Testis (tissue), 3 donors: ENCODE results near the gene DUSP14. TPM values are rescaled to one million over a fixed set of nuclear protein-coding genes. Genes with fewer than 3 reads are reported as not detected.

Experiments
- DNase-seq: peaks from one replicate; pipeline ENCODE4 v3.0.0-alpha.2; 2019
- H3K27ac ChIP-seq, 2 donors: fragments of 200-600 bp; sonication (generic); one replicate each; pipeline ENCODE4 v1.5.1; 2019
- H3K27me3 ChIP-seq: fragments of 200-600 bp; sonication (generic); one replicate; pipeline ENCODE4 v1.5.1; 2019
- H3K36me3 ChIP-seq: fragments of 200-600 bp; sonication (generic); one replicate; pipeline ENCODE4 v1.5.1; 2017; ENCODE audit warnings: low read depth; ENCODE audit errors: missing control alignments
- H3K4me1 ChIP-seq: fragments of 200-600 bp; sonication (generic); one replicate; pipeline ENCODE4 v1.5.1; 2019
- H3K4me3 ChIP-seq, 2 donors: fragments of 200-600 bp; sonication (generic); one replicate each; pipeline ENCODE4 v1.5.1; 2017 to 2019
- H3K9me3 ChIP-seq: fragments of 200-600 bp; sonication (generic); one replicate; pipeline ENCODE4 v1.5.1; 2017
- CTCF ChIP-seq, 3 experiments: fragments of 450-650 bp in 2 of 3; fragments of 200-600 bp in 1 of 3; sonication (generic) in 1 of 3; IDR thresholded peaks; one replicate each; pipeline ENCODE4 v1.5.1; 2016 to 2019; ENCODE audit warnings: antibody characterized with exemption in 3 of 3, mild to moderate bottlenecking in 2 of 3, moderate library complexity in 1 of 3
- POLR2A ChIP-seq: fragments of 450-650 bp; IDR thresholded peaks from one replicate; pipeline ENCODE4 v1.6.1; 2017; ENCODE audit warnings: antibody characterized with exemption, mild to moderate bottlenecking, moderate library complexity
- WGBS, 2 donors: methylation state at CpG; one replicate each; pipeline ENCODE4 v1.1.5; 2018; 5-methylcytosine and 5-hydroxymethylcytosine counted together
- intact Hi-C: fragments of 100-400 bp; cut with DNase I; formaldehyde crosslinking; loops from one replicate; pipeline ENCODE4 v1.15.1; 2023; ENCODE audit warnings: low total_unique reads
- polyA plus RNA-seq: library from polyadenylated mRNA; stranded (reverse); fragments of 350-450 nt; fragmentation: Illumina TruSeq; extraction: RNeasy Lipid Tissue Mini Kit (QIAGEN cat#74804); gene quantifications from one replicate; pipeline ENCODE4 v1.2.3, GENCODE V29; 2014; ENCODE audit warnings: low read depth, low replicate concordance; ENCODE audit not compliant: insufficient read depth
- total RNA-seq, 2 donors: library from RNA; depleted of rRNA; stranded (reverse); fragments of >200 nt; gene quantifications; one replicate each; pipeline ENCODE4 v1.2.3, GENCODE V29; 2016

DUSP14 gene
- total and polyA plus RNA-seq, 3 donors from 2014 or later = 26.6 to 38.3 (median 36.1) TPM

- TF ChIP-seq CTCF (IDR thresholded peaks at IDR 0.05) (no peak), POLR2A (no peak)
- no peaks in the 10 kb centered on the region for H3K36me3 ChIP-seq
- no peak overlapping the region for H3K4me3 ChIP-seq
- intact Hi-C loops = no loop called here
- H3K4me1 ChIP-seq = no peaks in the 10 kb centered on the region
- DNase-seq = no peak
- no peaks in the 10 kb centered on the region for H3K9me3 ChIP-seq
- no peaks in the 10 kb centered on the region for H3K27me3 ChIP-seq
- WGBS, 2 donors = 86 to 89% methylated on average over 22 to 24 of the region's 24 CpGs
- no peak overlapping the region for H3K27ac ChIP-seq
Measured at GRCh38 chr17:37512442-37513068, 22.9 kb downstream of the DUSP14 start.

GRCh38 chr17:37513711-37514110 lies 24.0 kb downstream of the DUSP14 start:
- TF ChIP-seq POLR2A = no peak
- TF ChIP-seq CTCF (IDR thresholded peaks at IDR 0.05) = no peak
- no peak overlapping the region for H3K27ac ChIP-seq
- intact Hi-C loops = no loop called here
- WGBS, 2 donors = 72 to 90% methylated on average over 10 of the region's 10 CpGs
- H3K4me3 ChIP-seq = no peak overlapping the region
- H3K27me3 ChIP-seq = no peaks in the 10 kb centered on the region
- no peaks in the 10 kb centered on the region for H3K4me1 ChIP-seq
- no peaks in the 10 kb centered on the region for H3K36me3 ChIP-seq
- no peak for DNase-seq
- H3K9me3 ChIP-seq = no peaks in the 10 kb centered on the region

- H3K4me3 ChIP-seq = no peak overlapping the region
- TF ChIP-seq CTCF (IDR thresholded peaks at IDR 0.05) = no peak
- TF ChIP-seq POLR2A = no peak
- intact Hi-C loops = no loop called here
- H3K9me3 ChIP-seq = no peaks in the 10 kb centered on the region
- no peak overlapping the region for H3K27ac ChIP-seq
- H3K36me3 ChIP-seq = no peaks in the 10 kb centered on the region
- WGBS, 2 donors = 54 to 67% methylated on average over 6 of the region's 6 CpGs
- H3K4me1 ChIP-seq = no peaks in the 10 kb centered on the region
- DNase-seq = no peak
- no peaks in the 10 kb centered on the region for H3K27me3 ChIP-seq
Measured at GRCh38 chr17:37516127-37516571, 26.5 kb downstream of the DUSP14 start.

- 84 to 87% methylated on average over 4 of the region's 4 CpGs for WGBS, 2 donors
- no peak for DNase-seq
- Histone ChIP-seq H3K4me3 (no peak overlapping the region), H3K36me3 (no peaks in the 10 kb centered on the region), H3K4me1 (no peaks in the 10 kb centered on the region), H3K27me3 (no peaks in the 10 kb centered on the region), H3K27ac (no peak overlapping the region), H3K9me3 (no peaks in the 10 kb centered on the region)
- intact Hi-C loops = no loop called here
- TF ChIP-seq CTCF (IDR thresholded peaks at IDR 0.05) (no peak), POLR2A (no peak)
Measured at GRCh38 chr17:37517881-37518280, 28.2 kb downstream of the DUSP14 start.

- Histone ChIP-seq H3K4me1 (no peaks in the 10 kb centered on the region), H3K27me3 (no peaks in the 10 kb centered on the region), H3K9me3 (no peaks in the 10 kb centered on the region), H3K36me3 (no peaks in the 10 kb centered on the region), H3K4me3 (no peak overlapping the region), H3K27ac (no peak overlapping the region)
- 84 to 86% methylated on average over 8 of the region's 8 CpGs for WGBS, 2 donors
- TF ChIP-seq CTCF (IDR thresholded peaks at IDR 0.05) = no peak
- no peak for TF ChIP-seq POLR2A
- intact Hi-C loops = no loop called here
- no peak for DNase-seq
Measured at GRCh38 chr17:37518826-37519225, 29.1 kb downstream of the DUSP14 start.
